ENCODE data around the gene LBHD1. TPM values are rescaled to one million over a fixed set of nuclear protein-coding genes. Genes with fewer than 3 reads are reported as not detected.

LBHD1 gene
- total and polyA plus RNA-seq, 2 of the 13 experiments (the other 11 are each of a cell fraction or from before 2014, with no cell fraction given), result 3.2 to 3.7 TPM

DNA sequence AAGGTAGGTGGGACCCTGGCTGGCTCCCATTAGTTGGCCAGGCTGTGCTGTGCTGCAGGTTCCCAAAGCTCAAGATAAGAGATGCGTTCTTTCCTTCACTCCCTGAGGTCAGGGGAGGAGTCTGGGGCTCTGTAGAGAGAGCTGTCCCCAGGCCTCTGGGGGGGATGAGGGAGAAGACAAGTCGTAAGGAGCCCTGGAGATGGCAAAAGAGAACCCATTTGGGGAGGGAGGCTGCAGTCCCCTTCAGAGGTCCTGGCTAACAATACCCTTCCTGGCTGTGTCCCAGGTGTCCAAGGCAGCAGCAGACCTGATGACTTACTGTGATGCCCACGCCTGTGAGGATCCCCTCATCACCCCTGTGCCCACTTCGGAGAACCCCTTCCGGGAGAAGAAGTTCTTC is 36.3 kb upstream of the LBHD1 start (continued):
- TF ChIP-seq, protein P1, sequence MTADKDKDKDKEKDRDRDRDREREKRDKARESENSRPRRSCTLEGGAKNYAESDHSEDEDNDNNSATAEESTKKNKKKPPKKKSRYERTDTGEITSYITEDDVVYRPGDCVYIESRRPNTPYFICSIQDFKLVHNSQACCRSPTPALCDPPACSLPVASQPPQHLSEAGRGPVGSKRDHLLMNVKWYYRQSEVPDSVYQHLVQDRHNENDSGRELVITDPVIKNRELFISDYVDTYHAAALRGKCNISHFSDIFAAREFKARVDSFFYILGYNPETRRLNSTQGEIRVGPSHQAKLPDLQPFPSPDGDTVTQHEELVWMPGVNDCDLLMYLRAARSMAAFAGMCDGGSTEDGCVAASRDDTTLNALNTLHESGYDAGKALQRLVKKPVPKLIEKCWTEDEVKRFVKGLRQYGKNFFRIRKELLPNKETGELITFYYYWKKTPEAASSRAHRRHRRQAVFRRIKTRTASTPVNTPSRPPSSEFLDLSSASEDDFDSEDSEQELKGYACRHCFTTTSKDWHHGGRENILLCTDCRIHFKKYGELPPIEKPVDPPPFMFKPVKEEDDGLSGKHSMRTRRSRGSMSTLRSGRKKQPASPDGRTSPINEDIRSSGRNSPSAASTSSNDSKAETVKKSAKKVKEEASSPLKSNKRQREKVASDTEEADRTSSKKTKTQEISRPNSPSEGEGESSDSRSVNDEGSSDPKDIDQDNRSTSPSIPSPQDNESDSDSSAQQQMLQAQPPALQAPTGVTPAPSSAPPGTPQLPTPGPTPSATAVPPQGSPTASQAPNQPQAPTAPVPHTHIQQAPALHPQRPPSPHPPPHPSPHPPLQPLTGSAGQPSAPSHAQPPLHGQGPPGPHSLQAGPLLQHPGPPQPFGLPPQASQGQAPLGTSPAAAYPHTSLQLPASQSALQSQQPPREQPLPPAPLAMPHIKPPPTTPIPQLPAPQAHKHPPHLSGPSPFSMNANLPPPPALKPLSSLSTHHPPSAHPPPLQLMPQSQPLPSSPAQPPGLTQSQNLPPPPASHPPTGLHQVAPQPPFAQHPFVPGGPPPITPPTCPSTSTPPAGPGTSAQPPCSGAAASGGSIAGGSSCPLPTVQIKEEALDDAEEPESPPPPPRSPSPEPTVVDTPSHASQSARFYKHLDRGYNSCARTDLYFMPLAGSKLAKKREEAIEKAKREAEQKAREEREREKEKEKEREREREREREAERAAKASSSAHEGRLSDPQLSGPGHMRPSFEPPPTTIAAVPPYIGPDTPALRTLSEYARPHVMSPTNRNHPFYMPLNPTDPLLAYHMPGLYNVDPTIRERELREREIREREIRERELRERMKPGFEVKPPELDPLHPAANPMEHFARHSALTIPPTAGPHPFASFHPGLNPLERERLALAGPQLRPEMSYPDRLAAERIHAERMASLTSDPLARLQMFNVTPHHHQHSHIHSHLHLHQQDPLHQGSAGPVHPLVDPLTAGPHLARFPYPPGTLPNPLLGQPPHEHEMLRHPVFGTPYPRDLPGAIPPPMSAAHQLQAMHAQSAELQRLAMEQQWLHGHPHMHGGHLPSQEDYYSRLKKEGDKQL (CRISPR knock-in tag; IDR thresholded peaks at IDR 0.05; ENCODE audit: low read depth), result no peak
- no peak for TF ChIP-seq HES4 (CRISPR knock-in tag; IDR thresholded peaks at IDR 0.05; ENCODE audit: borderline replicate concordance)
- no peak for TF ChIP-seq ATF1 (CRISPR knock-in tag; IDR thresholded peaks at IDR 0.05)
- no peak for TF ChIP-seq ZNF614 (CRISPR knock-in tag; IDR thresholded peaks at IDR 0.05; ENCODE audit: borderline replicate concordance)
- TF ChIP-seq ZNF326 (CRISPR knock-in tag; IDR thresholded peaks at IDR 0.05; ENCODE audit: borderline replicate concordance), result no peak
- no peak for TF ChIP-seq ZSCAN20 (CRISPR knock-in tag; IDR thresholded peaks at IDR 0.05; ENCODE audit: borderline replicate concordance)
- no peak for TF ChIP-seq NR2F2 (IDR thresholded peaks at IDR 0.05; ENCODE audit: borderline replicate concordance, low read depth)

Measured in HepG2 (cell line).